Gastrocnemius medialis (tissue), 4 donors: ENCODE data around the gene FTCD.

Experiments used
- POLR2A ChIP-seq, 2 donors: fragments of 450-650 bp; IDR thresholded peaks; one replicate each; pipeline ENCODE4 v1.6.1; 2017; ENCODE audit warnings: antibody characterized with exemption in 2 of 2, mild to moderate bottlenecking in 2 of 2, moderate library complexity in 2 of 2
- TF ChIP-seq, protein P1 (sequence below), 5 experiments: fragments of 450-650 bp in 3 of 5; fragments of 200-600 bp in 2 of 5; sonication (generic) in 2 of 5; IDR thresholded peaks in 4 of 5; conservative IDR thresholded peaks in 1 of 5; 1 replicate in 4 of 5; 2 replicates in 1 of 5; pipeline ENCODE4 v1.5.1; 2016 to 2019; ENCODE audit warnings: antibody characterized with exemption in 5 of 5, mild to moderate bottlenecking in 3 of 5, moderate library complexity in 3 of 5

DNA sequence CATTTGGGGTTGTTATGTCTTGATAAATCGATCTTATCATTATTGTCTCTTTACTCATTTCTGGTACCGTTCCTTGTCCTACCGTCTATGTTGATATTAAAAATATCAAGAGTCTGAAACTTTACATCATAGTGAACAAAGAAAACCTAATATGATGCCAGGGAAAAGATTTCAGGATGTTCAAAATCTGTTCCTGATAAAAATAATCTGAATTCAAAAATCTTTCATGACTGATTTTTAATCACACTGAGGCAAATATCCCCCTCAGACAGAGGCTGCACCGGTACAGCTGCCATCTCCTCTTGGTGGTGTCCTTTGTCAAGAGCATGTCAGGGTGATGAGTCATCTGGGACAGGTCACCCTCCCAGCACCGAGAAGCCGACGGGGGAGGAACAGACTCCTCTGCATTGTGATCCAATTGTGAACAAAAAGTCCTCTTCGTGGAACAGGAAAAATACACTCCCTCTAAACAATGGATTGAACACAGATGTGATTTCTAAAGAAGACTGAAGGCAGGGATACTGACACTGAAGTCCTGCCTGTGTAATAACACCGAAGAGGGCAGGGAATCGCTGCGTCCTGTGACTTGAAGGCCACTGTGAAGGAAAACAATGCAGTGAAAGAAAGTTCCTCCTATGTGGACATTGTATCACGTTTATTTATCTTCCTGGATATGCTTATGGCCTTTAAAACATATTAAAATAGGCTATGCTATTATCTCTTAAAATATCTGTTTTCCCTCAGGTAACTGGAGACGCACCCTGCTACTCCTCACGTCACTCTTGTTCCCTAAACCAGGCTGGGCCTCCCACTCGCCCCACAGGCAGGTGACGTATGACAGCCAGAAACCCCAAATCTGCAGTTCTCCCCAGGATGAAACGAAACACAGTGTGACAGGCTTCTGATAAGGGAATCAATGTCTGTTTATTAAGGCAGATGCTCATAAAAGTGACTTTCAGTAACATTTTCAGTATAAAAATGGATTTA lies 33.1 kb upstream of the FTCD start:
- TF ChIP-seq POLR2A (IDR thresholded peaks at IDR 0.05): peak; percentile 15 to 52
- TF ChIP-seq, protein P1, sequence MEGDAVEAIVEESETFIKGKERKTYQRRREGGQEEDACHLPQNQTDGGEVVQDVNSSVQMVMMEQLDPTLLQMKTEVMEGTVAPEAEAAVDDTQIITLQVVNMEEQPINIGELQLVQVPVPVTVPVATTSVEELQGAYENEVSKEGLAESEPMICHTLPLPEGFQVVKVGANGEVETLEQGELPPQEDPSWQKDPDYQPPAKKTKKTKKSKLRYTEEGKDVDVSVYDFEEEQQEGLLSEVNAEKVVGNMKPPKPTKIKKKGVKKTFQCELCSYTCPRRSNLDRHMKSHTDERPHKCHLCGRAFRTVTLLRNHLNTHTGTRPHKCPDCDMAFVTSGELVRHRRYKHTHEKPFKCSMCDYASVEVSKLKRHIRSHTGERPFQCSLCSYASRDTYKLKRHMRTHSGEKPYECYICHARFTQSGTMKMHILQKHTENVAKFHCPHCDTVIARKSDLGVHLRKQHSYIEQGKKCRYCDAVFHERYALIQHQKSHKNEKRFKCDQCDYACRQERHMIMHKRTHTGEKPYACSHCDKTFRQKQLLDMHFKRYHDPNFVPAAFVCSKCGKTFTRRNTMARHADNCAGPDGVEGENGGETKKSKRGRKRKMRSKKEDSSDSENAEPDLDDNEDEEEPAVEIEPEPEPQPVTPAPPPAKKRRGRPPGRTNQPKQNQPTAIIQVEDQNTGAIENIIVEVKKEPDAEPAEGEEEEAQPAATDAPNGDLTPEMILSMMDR (IDR thresholded peaks at IDR 0.05 in 4 of 5, conservative IDR thresholded peaks at IDR 0.05 in 1 of 5): no peak
